ENCODE measurements around the gene MRPL48.
"Not testable (repeated sequence)": the region's sequence is repeated elsewhere in the genome, so short reads cannot be mapped to it uniquely, and the experiment has no call there.

Gene MRPL48

GRCh38 chr11:73761403-73761945, 26.2 kb upstream of the MRPL48 start:
- Histone ChIP-seq H3K4me1 (ENCODE audit: insufficient read depth, low read length) (peaks cover 29% of the 10 kb centered on the region), H3K27ac (ENCODE audit: low read length) (peak overlapping the region; percentile 78), H2AFZ (ENCODE audit: low read depth, low read length) (peak overlapping the region; percentile 92), H3K27me3 (ENCODE audit: insufficient read depth, low read length, poor library complexity) (no peaks in the 10 kb centered on the region), H3K36me3 (ENCODE audit: insufficient read depth, low read length) (no peaks in the 10 kb centered on the region; the same call in 1 of the 2 replicates), H3K4me3 (ENCODE audit: low read depth in 1 of 2, low read length in 2 of 2) (peak overlapping the region in 1 of 2 experiments; percentile 93; a peak in 3 of 4 replicates), H3K4me2 (ENCODE audit: insufficient read depth, low read length) (peak overlapping the region; percentile 72), H4K20me1 (ENCODE audit: insufficient read depth, low read length) (peaks cover 14% of the 10 kb centered on the region; the same call in 1 of the 2 replicates), H3K79me2 (ENCODE audit: insufficient read depth, low read length) (peaks cover 43% of the 10 kb centered on the region), H3K9ac (ENCODE audit: low read depth, low read length) (peak overlapping the region; percentile 49), H3K9me3 (ENCODE audit: insufficient read depth, low read length, severe bottlenecking) (no peaks in the 10 kb centered on the region)
- TF ChIP-seq CTCF (IDR thresholded peaks at IDR 0.05; ENCODE audit: borderline replicate concordance, extremely low read depth, low read length, poor library complexity, severe bottlenecking) (no peak), EZH2 (IDR thresholded peaks at IDR 0.05; ENCODE audit: borderline replicate concordance, low read depth, low read length, severe bottlenecking) (no peak)
- ATAC-seq (ENCODE audit: insufficient read depth, low read depth) (no peak), DNase-seq (no peak)

- H3K9ac ChIP-seq (ENCODE audit: low read depth, low read length) = no peak overlapping the region
- H2AFZ ChIP-seq (ENCODE audit: low read depth, low read length) = peak overlapping the region; percentile 56
- ATAC-seq (ENCODE audit: insufficient read depth, low read depth) (no peak), DNase-seq (no peak)
- H3K27ac ChIP-seq (ENCODE audit: low read length) = no peak overlapping the region
- peaks cover 31% of the 10 kb centered on the region for H3K79me2 ChIP-seq (ENCODE audit: insufficient read depth, low read length)
- TF ChIP-seq CTCF (IDR thresholded peaks at IDR 0.05; ENCODE audit: borderline replicate concordance, extremely low read depth, low read length, poor library complexity, severe bottlenecking) (no peak), EZH2 (IDR thresholded peaks at IDR 0.05; ENCODE audit: borderline replicate concordance, low read depth, low read length, severe bottlenecking) (no peak)
- no peaks in the 10 kb centered on the region; the same call in 1 of the 2 replicates for H3K36me3 ChIP-seq (ENCODE audit: insufficient read depth, low read length)
- H3K4me1 ChIP-seq (ENCODE audit: insufficient read depth, low read length) = peaks cover 26% of the 10 kb centered on the region
- H3K9me3 ChIP-seq (ENCODE audit: insufficient read depth, low read length, severe bottlenecking) = no peaks in the 10 kb centered on the region
- H3K27me3 ChIP-seq (ENCODE audit: insufficient read depth, low read length, poor library complexity) = no peaks in the 10 kb centered on the region
- no peak overlapping the region for H3K4me3 ChIP-seq (ENCODE audit: low read depth in 1 of 2, low read length in 2 of 2)
- no peak overlapping the region for H3K4me2 ChIP-seq (ENCODE audit: insufficient read depth, low read length)
- peaks cover 14% of the 10 kb centered on the region; the same call in 1 of the 2 replicates for H4K20me1 ChIP-seq (ENCODE audit: insufficient read depth, low read length)
Observed at GRCh38 chr11:73762732-73763131, 24.9 kb upstream of the MRPL48 start.

GRCh38 chr11:73766763-73767162, 20.9 kb upstream of the MRPL48 start:
- no peak overlapping the region for H3K4me3 ChIP-seq (ENCODE audit: low read depth in 1 of 2, low read length in 2 of 2)
- no peak overlapping the region for H3K4me2 ChIP-seq (ENCODE audit: insufficient read depth, low read length)
- H3K4me1 ChIP-seq (ENCODE audit: insufficient read depth, low read length) = no peaks in the 10 kb centered on the region
- no peaks in the 10 kb centered on the region for H4K20me1 ChIP-seq (ENCODE audit: insufficient read depth, low read length)
- no peaks in the 10 kb centered on the region for H3K36me3 ChIP-seq (ENCODE audit: insufficient read depth, low read length)
- H2AFZ ChIP-seq (ENCODE audit: low read depth, low read length) = no peak overlapping the region
- ATAC-seq (ENCODE audit: insufficient read depth, low read depth) (no peak), DNase-seq (no peak)
- TF ChIP-seq CTCF (IDR thresholded peaks at IDR 0.05; ENCODE audit: borderline replicate concordance, extremely low read depth, low read length, poor library complexity, severe bottlenecking) (no peak), EZH2 (IDR thresholded peaks at IDR 0.05; ENCODE audit: borderline replicate concordance, low read depth, low read length, severe bottlenecking) (no peak)
- no peaks in the 10 kb centered on the region for H3K79me2 ChIP-seq (ENCODE audit: insufficient read depth, low read length)
- no peaks in the 10 kb centered on the region for H3K9me3 ChIP-seq (ENCODE audit: insufficient read depth, low read length, severe bottlenecking)
- no peak overlapping the region for H3K9ac ChIP-seq (ENCODE audit: low read depth, low read length)
- H3K27ac ChIP-seq (ENCODE audit: low read length) = no peak overlapping the region
- no peaks in the 10 kb centered on the region for H3K27me3 ChIP-seq (ENCODE audit: insufficient read depth, low read length, poor library complexity)

GRCh38 chr11:73770811-73771210, 16.9 kb upstream of the MRPL48 start:
- H3K79me2 ChIP-seq (ENCODE audit: insufficient read depth, low read length); H3K4me3 ChIP-seq (ENCODE audit: low read depth in 1 of 2, low read length in 2 of 2); H2AFZ ChIP-seq (ENCODE audit: low read depth, low read length); H3K36me3 ChIP-seq (ENCODE audit: insufficient read depth, low read length); DNase-seq; H3K27me3 ChIP-seq (ENCODE audit: insufficient read depth, low read length, poor library complexity); H3K9me3 ChIP-seq (ENCODE audit: insufficient read depth, low read length, severe bottlenecking); H3K27ac ChIP-seq (ENCODE audit: low read length); H3K9ac ChIP-seq (ENCODE audit: low read depth, low read length); ATAC-seq (ENCODE audit: insufficient read depth, low read depth); H3K4me2 ChIP-seq (ENCODE audit: insufficient read depth, low read length); H3K4me1 ChIP-seq (ENCODE audit: insufficient read depth, low read length); H4K20me1 ChIP-seq (ENCODE audit: insufficient read depth, low read length): not testable (repeated sequence)

Measured in DND-41 (cell line).